Measurements from ENCODE around the gene ATXN7L1. TPM values are rescaled to one million over a fixed set of nuclear protein-coding genes. Genes with fewer than 3 reads are reported as not detected.

Gene ATXN7L1
- total and polyA plus RNA-seq, 2 of the 8 experiments (the other 6 are each of a cell fraction or from before 2014, with no cell fraction given): 14.3 to 34.0 TPM

DNA sequence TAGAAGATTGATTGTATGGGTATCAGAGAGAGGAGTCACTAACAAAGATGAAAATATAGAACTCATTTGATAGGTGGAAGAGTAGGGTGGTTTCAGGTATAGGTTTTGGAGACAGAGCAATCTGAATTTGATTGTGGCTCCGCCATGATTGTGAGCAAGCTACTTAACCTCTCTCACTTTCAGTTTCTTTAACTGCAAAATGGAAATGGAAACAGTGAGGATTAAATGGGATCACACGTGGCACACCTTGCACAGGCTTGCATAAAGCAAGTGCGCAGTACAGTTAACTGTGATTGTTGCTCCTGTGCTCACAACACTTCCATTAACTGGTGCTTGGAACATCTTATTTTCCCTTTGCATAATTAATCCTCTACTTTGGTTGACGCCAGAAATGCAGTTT lies 54.9 kb downstream of the ATXN7L1 start:
- FAIRE-seq (no peak), DNase-seq (ENCODE audit: low read depth in 1 of 2, low spot score in 2 of 2) (no peak)
- H2AK5ac ChIP-seq (ENCODE audit: low read depth, low read length): no peak overlapping the region
- peaks cover 4% of the 10 kb centered on the region for H3K79me1 ChIP-seq (ENCODE audit: low read depth, low read length)
- WGBS, 2 experiments (ENCODE audit: extremely low coverage in 1 of 2, insufficient coverage in 1 of 2, insufficient read length in 1 of 2, insufficient replicate concordance in 2 of 2, low coverage in 1 of 2, low lambda C conversion rate in 2 of 2, missing lambda C conversion rate in 1 of 2): 87% methylated on average over 4 of the region's 4 CpGs; no CpG with 5 or more reads in 1 of the 2 experiments
- TF ChIP-seq HDAC6 (IDR thresholded peaks at IDR 0.05; ENCODE audit: low read depth, low read length): no peak
- TF ChIP-seq, protein P1, sequence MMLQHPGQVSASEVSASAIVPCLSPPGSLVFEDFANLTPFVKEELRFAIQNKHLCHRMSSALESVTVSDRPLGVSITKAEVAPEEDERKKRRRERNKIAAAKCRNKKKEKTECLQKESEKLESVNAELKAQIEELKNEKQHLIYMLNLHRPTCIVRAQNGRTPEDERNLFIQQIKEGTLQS (IDR thresholded peaks at IDR 0.05; ENCODE audit: insufficient read depth, low read depth, low read length): no peak
- TF ChIP-seq JUN (IDR thresholded peaks at IDR 0.05; ENCODE audit: low read depth, low read length): no peak
- ChIA-PET POLR2A (ENCODE audit: partially characterized antibody) (no interaction called here), CTCF (ENCODE audit: partially characterized antibody) (interaction anchor here (0.6 to 1.3 kb wide), 6 partner anchors 9 to 718 kb away, joined by 3 to 4 read pairs (median 3); no protein-coding TSS in a partner anchor)
- H4K5ac ChIP-seq (ENCODE audit: insufficient read length, low read depth, low read length): no peak overlapping the region
- peaks cover 0 to 1% (median 0%) of the 10 kb centered on the region in 4 experiments; a peak in 2 of 7 replicates for H3K4me1 ChIP-seq (replicated peaks in 1 of 4; ENCODE audit: control insufficient read depth in 3 of 4, insufficient read depth in 4 of 4, low read length in 3 of 4)
- no peak overlapping the region for H2BK12ac ChIP-seq (ENCODE audit: low read depth, low read length)
- no peaks in the 10 kb centered on the region for H3K23me2 ChIP-seq (ENCODE audit: low read depth, low read length)
- H3K14ac ChIP-seq (ENCODE audit: insufficient read length): no peak overlapping the region
- no peak overlapping the region for H3K9ac ChIP-seq (replicated peaks in 1 of 4; ENCODE audit: extremely low read depth in 1 of 4, low read depth in 3 of 4, low read length in 3 of 4)
- no peak overlapping the region for H3K18ac ChIP-seq (ENCODE audit: extremely low read depth, low read length)
- H3K4ac ChIP-seq (replicated peaks; ENCODE audit: insufficient read length, low read depth, low read length): no peak overlapping the region
- H3K23ac ChIP-seq (ENCODE audit: insufficient read length): no peak overlapping the region
- H2BK15ac ChIP-seq (ENCODE audit: low read length): no peak overlapping the region
- no peak overlapping the region for H3K56ac ChIP-seq (replicated peaks; ENCODE audit: insufficient read length, low read depth, low read length)
- H3K9me3 ChIP-seq (ENCODE audit: insufficient read depth in 2 of 2, low read depth in 1 of 2, low read length in 1 of 2): no peaks in the 10 kb centered on the region
- H2BK5ac ChIP-seq (ENCODE audit: low read depth, low read length): no peak overlapping the region
- no peak overlapping the region for H3K4me3 ChIP-seq (ENCODE audit: extremely low read depth in 1 of 4, insufficient read depth in 2 of 4, low read depth in 3 of 4, low read length in 4 of 4)
- no peaks in the 10 kb centered on the region; a peak in 1 of 8 replicates for H3K36me3 ChIP-seq (ENCODE audit: control insufficient read depth in 2 of 4, insufficient read depth in 4 of 4, low read length in 3 of 4)
- H2BK20ac ChIP-seq (ENCODE audit: low read length): no peak overlapping the region
- H4K91ac ChIP-seq (replicated peaks; ENCODE audit: insufficient read length, low read length): no peak overlapping the region
- no peaks in the 10 kb centered on the region for H3K27me3 ChIP-seq (replicated peaks in 1 of 4; ENCODE audit: control insufficient read depth in 3 of 4, extremely low read depth in 1 of 4, insufficient read depth in 3 of 4, low read length in 3 of 4)
- H3K4me2 ChIP-seq (ENCODE audit: insufficient read depth in 1 of 2, low read depth in 2 of 2, low read length in 2 of 2): no peak overlapping the region
- H2AFZ ChIP-seq (ENCODE audit: low read length): no peak overlapping the region
- H4K20me1 ChIP-seq (replicated peaks in 1 of 2; ENCODE audit: control insufficient read depth in 1 of 2, insufficient read depth in 2 of 2, low read length in 2 of 2): peaks cover 0 to 2% of the 10 kb centered on the region in 2 experiments
- no peak overlapping the region for H4K8ac ChIP-seq (ENCODE audit: extremely low read depth, insufficient read depth, low read length)
- H2BK120ac ChIP-seq (replicated peaks; ENCODE audit: low read depth, low read length): no peak overlapping the region
- H3K79me2 ChIP-seq (ENCODE audit: control insufficient read depth in 1 of 2, insufficient read depth in 2 of 2, low read length in 2 of 2): no peaks in the 10 kb centered on the region
- no peak overlapping the region for H3K27ac ChIP-seq (ENCODE audit: low read depth, low read length)

Data from H1 (cell line).